Fibroblast of lung (primary cell): Measurements from ENCODE around the gene BLOC1S5. TPM values are rescaled to one million over a fixed set of nuclear protein-coding genes. Genes with fewer than 3 reads are reported as not detected.

Source experiments
- DNase-seq, 2 donors: peaks; one replicate each; pipeline versions ENCODE4 v3.0.0 to v3.0.0-alpha.2; 2010; ENCODE audit warnings: low read depth in 2 of 2
- H2AFZ ChIP-seq: 2 replicates; pipeline ENCODE4 v1.5.1; 2012; ENCODE audit warnings: low read length, control low read depth, inconsistent platforms
- H3K27ac ChIP-seq: 2 replicates; pipeline ENCODE4 v1.5.1; 2011; ENCODE audit warnings: low read length, control low read depth; ENCODE audit not compliant: insufficient read depth
- H3K27me3 ChIP-seq: 2 replicates; pipeline ENCODE4 v1.5.1; 2011; ENCODE audit warnings: mild to moderate bottlenecking, low read length; ENCODE audit not compliant: control insufficient read depth, insufficient read depth
- H3K36me3 ChIP-seq: 2 replicates; pipeline ENCODE4 v1.5.1; 2011; ENCODE audit warnings: low read length; ENCODE audit not compliant: control insufficient read depth, insufficient read depth
- H3K4me1 ChIP-seq: 2 replicates; pipeline ENCODE4 v1.5.1; 2011; ENCODE audit warnings: low read length; ENCODE audit not compliant: control insufficient read depth, insufficient read depth; ENCODE audit errors: extremely low read depth
- H3K4me2 ChIP-seq: 2 replicates; pipeline ENCODE4 v1.5.1; 2011; ENCODE audit warnings: low read length, control low read depth; ENCODE audit not compliant: insufficient read depth; ENCODE audit errors: extremely low read depth
- H3K4me3 ChIP-seq, 4 experiments: fragments of 200-600 bp in 1 of 4; sonication (generic) in 1 of 4; replicated peaks in 1 of 4; 2 replicates each; pipeline ENCODE4 v1.5.1; 2011 to 2016; ENCODE audit warnings: low read length in 4 of 4, low read depth in 3 of 4, mild to moderate bottlenecking in 3 of 4, control low read depth in 2 of 4, inconsistent platforms in 1 of 4, mixed read lengths in 1 of 4; ENCODE audit not compliant: insufficient read depth in 1 of 4; ENCODE audit errors: control extremely low read depth in 1 of 4
- H3K79me2 ChIP-seq: 2 replicates; pipeline ENCODE4 v1.5.1; 2012; ENCODE audit warnings: mild to moderate bottlenecking, low read length, inconsistent platforms; ENCODE audit not compliant: control insufficient read depth, insufficient read depth
- H3K9ac ChIP-seq: 2 replicates; pipeline ENCODE4 v1.5.1; 2011; ENCODE audit warnings: mild to moderate bottlenecking, low read length, control low read depth; ENCODE audit not compliant: insufficient read depth
- H3K9me3 ChIP-seq: 2 replicates; pipeline ENCODE4 v1.5.1; 2012; ENCODE audit warnings: low read depth, low read length; ENCODE audit not compliant: control insufficient read depth, insufficient read depth
- H4K20me1 ChIP-seq: 2 replicates; pipeline ENCODE4 v1.5.1; 2011; ENCODE audit warnings: low read length; ENCODE audit not compliant: control insufficient read depth, insufficient read depth; ENCODE audit errors: extremely low read depth
- CTCF ChIP-seq, 2 donors: IDR thresholded peaks in 1 of 2; conservative IDR thresholded peaks in 1 of 2; 1 replicate in 1 of 2; 2 replicates in 1 of 2; pipeline ENCODE4 v1.5.1; 2011 to 2012; ENCODE audit warnings: low read length in 2 of 2, control low read depth in 1 of 2, inconsistent platforms in 1 of 2, low read depth in 1 of 2, mild to moderate bottlenecking in 1 of 2
- EZH2 ChIP-seq: IDR thresholded peaks from 2 replicates; pipeline ENCODE4 v1.5.1; 2012; ENCODE audit warnings: low read length, control low read depth, mild to moderate bottlenecking; ENCODE audit errors: missing control alignments
- polyA plus RNA-seq, 2 donors: library from polyadenylated mRNA; depleted of rRNA in 1 of 2; stranded (reverse) in 1 of 2; unstranded in 1 of 2; fragments of >200 nt; gene quantifications; 2 replicates each; pipeline ENCODE4 v1.2.1, GENCODE V29; 2011 to 2012; ENCODE audit warnings: missing spikeins in 1 of 2
- total RNA-seq: library from RNA; depleted of rRNA; stranded (reverse); fragments of >200 nt; gene quantifications from 2 replicates; pipeline ENCODE4 v1.2.1, GENCODE V29; 2014

The BLOC1S5 gene
- total and polyA plus RNA-seq, 2 donors (not counting 1 experiment from before 2014, with no cell fraction given): 10.1 to 20.6 TPM

DNA sequence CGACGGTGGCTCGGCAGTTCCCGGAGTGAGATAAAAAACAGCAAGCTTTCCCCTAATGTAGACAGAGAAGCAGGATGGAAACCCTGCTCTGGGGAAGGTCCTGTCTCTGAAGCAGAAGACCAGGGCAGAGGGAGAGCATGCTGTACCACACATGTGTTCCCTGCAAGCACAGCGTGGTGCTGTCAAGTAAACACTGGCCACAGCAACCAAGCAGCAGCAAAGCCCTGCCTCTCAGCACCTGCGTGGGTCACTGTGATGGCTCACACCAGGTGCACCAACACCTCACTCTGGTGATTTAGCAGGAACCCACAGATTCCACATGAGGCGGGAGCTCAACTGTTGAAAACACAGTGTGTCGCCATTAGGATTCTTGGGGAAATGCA lies 88.4 kb downstream of the BLOC1S5 start:
- H3K27ac ChIP-seq: no peak overlapping the region
- no peak for DNase-seq

GRCh38 chr6:7974938-7975763 lies 89.0 kb downstream of the BLOC1S5 start:
- Histone ChIP-seq H3K27ac (no peak overlapping the region), H3K36me3 (no peaks in the 10 kb centered on the region), H3K27me3 (peaks cover 2% of the 10 kb centered on the region), H3K9me3 (no peaks in the 10 kb centered on the region), H3K4me3 (peak overlapping the region in 3 of 4 experiments; percentile 5 to 38 (median 29)), H3K4me2 (peak overlapping the region; percentile 82), H2AFZ (peak overlapping the region; percentile 8), H4K20me1 (no peaks in the 10 kb centered on the region), H3K9ac (no peak overlapping the region), H3K4me1 (peaks cover 3% of the 10 kb centered on the region), H3K79me2 (no peaks in the 10 kb centered on the region)
- no peak for TF ChIP-seq EZH2
- no peak for TF ChIP-seq CTCF (conservative IDR thresholded peaks at IDR 0.05 in 1 of 2, IDR thresholded peaks at IDR 0.05 in 1 of 2; ENCODE audit: low read depth in 1 of 2, low read length in 2 of 2)
- peak; percentile 89 to 99 for DNase-seq

More for the DNA sequence above, 88.4 kb downstream of the BLOC1S5 start:
- Histone ChIP-seq H3K4me2 (no peak overlapping the region), H3K4me1 (peaks cover 3% of the 10 kb centered on the region), H3K27me3 (peaks cover 2% of the 10 kb centered on the region), H3K4me3 (no peak overlapping the region), H3K9me3 (no peaks in the 10 kb centered on the region), H3K79me2 (no peaks in the 10 kb centered on the region), H2AFZ (no peak overlapping the region), H4K20me1 (no peaks in the 10 kb centered on the region), H3K9ac (no peak overlapping the region), H3K36me3 (no peaks in the 10 kb centered on the region)
- TF ChIP-seq EZH2: no peak
- TF ChIP-seq CTCF (conservative IDR thresholded peaks at IDR 0.05 in 1 of 2, IDR thresholded peaks at IDR 0.05 in 1 of 2; ENCODE audit: low read depth in 1 of 2, low read length in 2 of 2): no peak

DNA sequence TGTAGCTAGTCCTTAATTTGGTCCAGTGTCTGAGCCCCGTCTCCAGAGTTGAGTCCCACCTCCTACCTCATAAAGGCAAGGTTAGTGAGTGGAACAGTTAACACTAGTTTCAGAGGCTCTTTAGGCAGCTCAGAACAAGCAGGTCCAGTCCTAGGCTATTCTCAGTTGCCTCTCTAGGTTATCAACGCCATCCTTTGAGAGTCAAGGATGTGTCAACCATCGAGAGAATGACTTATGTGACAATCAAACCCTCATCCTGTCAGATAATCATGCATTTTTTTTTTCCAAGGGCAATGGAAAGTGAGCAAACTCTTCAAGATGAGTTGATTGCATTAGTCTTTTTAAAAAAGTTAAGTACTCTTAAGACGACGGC lies 89.6 kb downstream of the BLOC1S5 start:
- no peak overlapping the region for H3K4me2 ChIP-seq
- H3K27ac ChIP-seq: no peak overlapping the region
- TF ChIP-seq CTCF (conservative IDR thresholded peaks at IDR 0.05 in 1 of 2, IDR thresholded peaks at IDR 0.05 in 1 of 2; ENCODE audit: low read depth in 1 of 2, low read length in 2 of 2): no peak
- no peak for TF ChIP-seq EZH2

More for the DNA sequence above, 89.6 kb downstream of the BLOC1S5 start:
- Histone ChIP-seq H3K4me3 (no peak overlapping the region), H2AFZ (no peak overlapping the region), H3K4me1 (peaks cover 3% of the 10 kb centered on the region), H4K20me1 (no peaks in the 10 kb centered on the region), H3K9me3 (no peaks in the 10 kb centered on the region), H3K79me2 (no peaks in the 10 kb centered on the region), H3K27me3 (peaks cover 2% of the 10 kb centered on the region), H3K36me3 (no peaks in the 10 kb centered on the region), H3K9ac (no peak overlapping the region)
- DNase-seq: no peak
